ENCODE data around the gene MB.

DNA sequence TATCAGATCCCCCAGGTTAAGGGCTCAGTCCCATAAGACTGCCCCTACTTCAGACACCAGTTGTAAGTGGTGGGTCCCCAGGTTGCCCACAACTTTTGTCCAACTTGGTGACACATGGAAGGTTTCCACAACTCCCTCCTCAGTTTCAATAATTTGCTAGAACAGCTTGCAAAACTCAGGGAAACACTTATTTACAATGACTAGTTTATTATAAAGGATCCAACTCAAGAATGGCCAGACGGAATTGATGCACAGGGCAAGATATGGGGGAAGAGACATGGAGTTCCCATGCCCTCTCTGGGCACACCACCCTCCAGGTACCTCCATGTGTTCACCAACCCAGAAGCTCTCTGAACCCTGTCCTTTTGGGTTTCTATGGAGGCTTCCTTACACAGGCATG is 36.7 kb upstream of the MB start:
- TF ChIP-seq ZNF114 (tag by site-specific recombination; IDR thresholded peaks at IDR 0.05) (no peak), ZNF707 (tag by site-specific recombination; IDR thresholded peaks at IDR 0.05) (no peak), ZNF133 (tag by site-specific recombination; IDR thresholded peaks at IDR 0.05) (no peak), ZSCAN23 (tag by site-specific recombination; IDR thresholded peaks at IDR 0.05) (no peak), ZBTB1 (tag by site-specific recombination; IDR thresholded peaks at IDR 0.05) (no peak), CTCF (tag by site-specific recombination; IDR thresholded peaks at IDR 0.05) (no peak), ZNF140 (tag by site-specific recombination; IDR thresholded peaks at IDR 0.05) (no peak)
- TF ChIP-seq, protein P1, sequence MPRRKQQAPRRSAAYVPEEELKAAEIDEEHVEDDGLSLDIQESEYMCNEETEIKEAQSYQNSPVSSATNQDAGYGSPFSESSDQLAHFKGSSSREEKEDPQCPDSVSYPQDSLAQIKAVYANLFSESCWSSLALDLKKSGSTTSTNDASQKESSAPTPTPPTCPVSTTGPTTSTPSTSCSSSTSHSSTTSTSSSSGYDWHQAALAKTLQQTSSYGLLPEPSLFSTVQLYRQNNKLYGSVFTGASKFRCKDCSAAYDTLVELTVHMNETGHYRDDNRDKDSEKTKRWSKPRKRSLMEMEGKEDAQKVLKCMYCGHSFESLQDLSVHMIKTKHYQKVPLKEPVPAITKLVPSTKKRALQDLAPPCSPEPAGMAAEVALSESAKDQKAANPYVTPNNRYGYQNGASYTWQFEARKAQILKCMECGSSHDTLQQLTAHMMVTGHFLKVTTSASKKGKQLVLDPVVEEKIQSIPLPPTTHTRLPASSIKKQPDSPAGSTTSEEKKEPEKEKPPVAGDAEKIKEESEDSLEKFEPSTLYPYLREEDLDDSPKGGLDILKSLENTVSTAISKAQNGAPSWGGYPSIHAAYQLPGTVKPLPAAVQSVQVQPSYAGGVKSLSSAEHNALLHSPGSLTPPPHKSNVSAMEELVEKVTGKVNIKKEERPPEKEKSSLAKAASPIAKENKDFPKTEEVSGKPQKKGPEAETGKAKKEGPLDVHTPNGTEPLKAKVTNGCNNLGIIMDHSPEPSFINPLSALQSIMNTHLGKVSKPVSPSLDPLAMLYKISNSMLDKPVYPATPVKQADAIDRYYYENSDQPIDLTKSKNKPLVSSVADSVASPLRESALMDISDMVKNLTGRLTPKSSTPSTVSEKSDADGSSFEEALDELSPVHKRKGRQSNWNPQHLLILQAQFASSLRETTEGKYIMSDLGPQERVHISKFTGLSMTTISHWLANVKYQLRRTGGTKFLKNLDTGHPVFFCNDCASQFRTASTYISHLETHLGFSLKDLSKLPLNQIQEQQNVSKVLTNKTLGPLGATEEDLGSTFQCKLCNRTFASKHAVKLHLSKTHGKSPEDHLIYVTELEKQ (tag by site-specific recombination; IDR thresholded peaks at IDR 0.05; ENCODE audit: borderline replicate concordance): no peak

Data from HEK293 (cell line).